LoVo (cell line): ENCODE data around the gene TXNRD3.

Experiments
- DNase-seq: peaks from one replicate; pipeline ENCODE4 v3.0.0-alpha.2; 2016; ENCODE audit warnings: low spot score

TXNRD3 gene

GRCh38 chr3:126654571-126655383 is at the start of gene TXNRD3:
Gene TXNRD3, minus strand, starts transcription at chr3:126655124.
- DNase-seq = peak; percentile 86

- DNase-seq = peak; percentile 96
Observed at GRCh38 chr3:126703512-126704493, 48.9 kb upstream of the TXNRD3 start, which contains the start of gene CHCHD6. Gene CHCHD6, plus strand, starts transcription at chr3:126704240. Its CDS starts 73 bp downstream, at chr3:126704313.

GRCh38 chr3:126699011-126699410 is 44.1 kb upstream of the TXNRD3 start:
- DNase-seq = no peak

- no peak for DNase-seq
Observed at GRCh38 chr3:126696701-126697267, 41.9 kb upstream of the TXNRD3 start.

- no peak for DNase-seq
Observed at GRCh38 chr3:126693921-126694320, 39.0 kb upstream of the TXNRD3 start.

- DNase-seq = no peak
Observed at GRCh38 chr3:126692858-126693257, 37.9 kb upstream of the TXNRD3 start.

- DNase-seq = no peak
Observed at GRCh38 chr3:126691765-126692164, 36.8 kb upstream of the TXNRD3 start.

- DNase-seq = no peak
Observed at GRCh38 chr3:126685493-126685892, 30.6 kb upstream of the TXNRD3 start.

- DNase-seq = no peak
Observed at GRCh38 chr3:126685021-126685420, 30.1 kb upstream of the TXNRD3 start.

- no peak for DNase-seq
Observed at GRCh38 chr3:126684218-126684751, 29.4 kb upstream of the TXNRD3 start.

- DNase-seq = no peak
Observed at GRCh38 chr3:126683069-126683468, 28.1 kb upstream of the TXNRD3 start.

GRCh38 chr3:126682009-126682408 is 27.1 kb upstream of the TXNRD3 start:
- DNase-seq = no peak

- no peak for DNase-seq
Observed at GRCh38 chr3:126680667-126681055, 25.7 kb upstream of the TXNRD3 start.

GRCh38 chr3:126679831-126680666 is 25.1 kb upstream of the TXNRD3 start:
- no peak for DNase-seq

- DNase-seq = peak; percentile 72
Observed at GRCh38 chr3:126679318-126679751, 24.4 kb upstream of the TXNRD3 start.

GRCh38 chr3:126678693-126679317 is 23.9 kb upstream of the TXNRD3 start:
- DNase-seq = no peak

- no peak for DNase-seq
Observed at GRCh38 chr3:126677862-126678503, 23.1 kb upstream of the TXNRD3 start.

- no peak for DNase-seq
Observed at GRCh38 chr3:126676919-126677705, 22.2 kb upstream of the TXNRD3 start.

- no peak for DNase-seq
Observed at GRCh38 chr3:126672741-126673140, 17.8 kb upstream of the TXNRD3 start.
